SU-DHL-6 (cell line): Measurements from ENCODE around the gene PAX5.

Source experiments
- H2AFZ ChIP-seq: fragments of 200-600 bp; sonication (generic); 2 replicates; pipeline ENCODE4 v1.6.1; 2014; ENCODE audit warnings: low read depth, mild to moderate bottlenecking, moderate library complexity, mixed read lengths, antibody characterized with exemption, low read length; ENCODE audit not compliant: severe bottlenecking
- H3F3A ChIP-seq: fragments of 200-600 bp; shearing (Covaris generic); 2 replicates; pipeline ENCODE4 v1.6.0; 2016; ENCODE audit warnings: antibody characterized with exemption, mild to moderate bottlenecking; ENCODE audit not compliant: insufficient read depth
- H3K27ac ChIP-seq: fragments of 200-600 bp; sonication (generic); 2 replicates; pipeline ENCODE4 v1.5.1; 2016; ENCODE audit warnings: low read depth, mild to moderate bottlenecking, low read length, moderate library complexity, mixed read lengths
- H3K27me3 ChIP-seq: fragments of 200-600 bp; sonication (generic), shearing (Covaris generic); 2 replicates; pipeline ENCODE4 v1.6.0; 2014; ENCODE audit warnings: mild to moderate bottlenecking, low read length
- H3K36me3 ChIP-seq: fragments of 200-600 bp; sonication (generic); 2 replicates; pipeline ENCODE4 v1.6.1; 2014; ENCODE audit warnings: mild to moderate bottlenecking, low read length, mixed read lengths
- H3K4me2 ChIP-seq: fragments of 300-600, 200-600 bp; shearing (Covaris generic), sonication (generic); 2 replicates; pipeline ENCODE4 v1.6.0; 2014; ENCODE audit warnings: low read length, low read depth, mild to moderate bottlenecking; ENCODE audit not compliant: poor library complexity, severe bottlenecking
- H3K4me3 ChIP-seq: fragments of 200-600 bp; sonication (generic); 2 replicates; pipeline ENCODE4 v1.5.1; 2014; ENCODE audit warnings: antibody characterized with exemption, low read length, mild to moderate bottlenecking, mixed read lengths; ENCODE audit not compliant: insufficient read depth, poor library complexity, severe bottlenecking
- H3K79me2 ChIP-seq: fragments of 200-600 bp; sonication (generic); 2 replicates; pipeline ENCODE4 v1.6.1; 2014; ENCODE audit warnings: mild to moderate bottlenecking, low read length, moderate library complexity; ENCODE audit not compliant: insufficient read depth
- H3K9ac ChIP-seq: fragments of 200-600 bp; sonication (generic); 2 replicates; pipeline ENCODE4 v1.7.0; 2014; ENCODE audit warnings: mild to moderate bottlenecking, low read length
- H3K9me2 ChIP-seq: fragments of 200-600 bp; sonication (generic); replicated peaks from 2 replicates; pipeline ENCODE4 v1.6.1; 2014; ENCODE audit warnings: low read length; ENCODE audit not compliant: insufficient read depth
- H3K9me3 ChIP-seq: fragments of 200-600 bp; sonication (generic); 2 replicates; pipeline ENCODE4 v1.6.1; 2014; ENCODE audit warnings: low read length, mixed read lengths; ENCODE audit not compliant: insufficient read depth
- H4K20me1 ChIP-seq: fragments of 200-600 bp; sonication (generic); 2 replicates; pipeline ENCODE4 v1.6.1; 2014; ENCODE audit warnings: low read depth, mild to moderate bottlenecking, antibody characterized with exemption, low read length, moderate library complexity, mixed read lengths
- CTCF ChIP-seq: fragments of 200-600 bp; sonication (generic); IDR thresholded peaks from one replicate; pipeline ENCODE4 v1.5.1; 2017; ENCODE audit warnings: antibody characterized with exemption, mild to moderate bottlenecking, low read length, moderate library complexity; ENCODE audit not compliant: insufficient read depth, poor library complexity, severe bottlenecking
- EZH2phosphoT487 ChIP-seq: fragments of 200-600 bp; sonication (generic), shearing (Covaris generic); conservative IDR thresholded peaks from 2 replicates; pipeline ENCODE4 v1.6.1; 2018; ENCODE audit warnings: mild to moderate bottlenecking, antibody characterized with exemption, low read length, moderate library complexity, mixed read lengths

Gene PAX5

GRCh38 chr9:37035648-37036370, 1.7 kb upstream of the PAX5 start:
- TF ChIP-seq CTCF (no peak), EZH2phosphoT487 (no peak)
- Histone ChIP-seq H3K9me2 (no peaks in the 10 kb centered on the region), H4K20me1 (no peaks in the 10 kb centered on the region), H3F3A (peaks cover 61% of the 10 kb centered on the region), H2AFZ (peak overlapping the region; percentile 76), H3K36me3 (no peaks in the 10 kb centered on the region), H3K9ac (peak overlapping the region; percentile 80), H3K27me3 (no peaks in the 10 kb centered on the region), H3K9me3 (no peaks in the 10 kb centered on the region), H3K4me2 (peak overlapping the region; percentile 84), H3K79me2 (peaks cover 37% of the 10 kb centered on the region), H3K4me3 (peak overlapping the region; percentile 69), H3K27ac (peak overlapping the region; percentile 92)

- TF ChIP-seq EZH2phosphoT487 (no peak), CTCF (no peak)
- no peaks in the 10 kb centered on the region for H3K9me2 ChIP-seq
- peak overlapping the region; percentile 84 for H3K4me2 ChIP-seq
- peaks cover 63% of the 10 kb centered on the region for H3F3A ChIP-seq
- H3K79me2 ChIP-seq = peaks cover 45% of the 10 kb centered on the region
- no peaks in the 10 kb centered on the region for H3K36me3 ChIP-seq
- peak overlapping the region; percentile 69 for H3K4me3 ChIP-seq
- H4K20me1 ChIP-seq = no peaks in the 10 kb centered on the region
- H3K27me3 ChIP-seq = no peaks in the 10 kb centered on the region
- peak overlapping the region; percentile 76 for H2AFZ ChIP-seq
- H3K9ac ChIP-seq = peak overlapping the region; percentile 80
- H3K9me3 ChIP-seq = no peaks in the 10 kb centered on the region
- peak overlapping the region; percentile 92 for H3K27ac ChIP-seq
These were observed 1.0 kb upstream of the PAX5 start for GRCh38 chr9:37034938-37035647.

GRCh38 chr9:37034305-37034937, 353 bp upstream of the PAX5 start:
- Histone ChIP-seq H4K20me1 (no peaks in the 10 kb centered on the region), H3K36me3 (no peaks in the 10 kb centered on the region), H3K4me3 (peak overlapping the region; percentile 69), H3K4me2 (peak overlapping the region; percentile 84), H3F3A (peaks cover 66% of the 10 kb centered on the region), H3K27me3 (no peaks in the 10 kb centered on the region), H3K9me2 (no peaks in the 10 kb centered on the region), H3K27ac (peak overlapping the region; percentile 92), H3K79me2 (peaks cover 51% of the 10 kb centered on the region), H3K9ac (peak overlapping the region; percentile 80), H3K9me3 (no peaks in the 10 kb centered on the region), H2AFZ (peak overlapping the region; percentile 76)
- TF ChIP-seq CTCF (peak; percentile 96), EZH2phosphoT487 (no peak)
